HFF-Myc (cell line): ENCODE data around the gene IMPDH1.

Experiments
- DNase-seq: peaks from one replicate; pipeline ENCODE4 v3.0.0-alpha.2; 2011; ENCODE audit warnings: low read depth; ENCODE audit errors: extremely low read depth
- H3K4me3 ChIP-seq: replicated peaks from 2 replicates; pipeline ENCODE4 v1.5.1; 2011; ENCODE audit warnings: low read depth, mild to moderate bottlenecking, control low read depth, low read length
- TF ChIP-seq, protein P1 (sequence below): IDR thresholded peaks from 2 replicates; pipeline ENCODE4 v1.5.1; 2012; ENCODE audit warnings: mild to moderate bottlenecking, low read depth, low read length, control low read depth; ENCODE audit errors: missing control alignments

The IMPDH1 gene

DNA sequence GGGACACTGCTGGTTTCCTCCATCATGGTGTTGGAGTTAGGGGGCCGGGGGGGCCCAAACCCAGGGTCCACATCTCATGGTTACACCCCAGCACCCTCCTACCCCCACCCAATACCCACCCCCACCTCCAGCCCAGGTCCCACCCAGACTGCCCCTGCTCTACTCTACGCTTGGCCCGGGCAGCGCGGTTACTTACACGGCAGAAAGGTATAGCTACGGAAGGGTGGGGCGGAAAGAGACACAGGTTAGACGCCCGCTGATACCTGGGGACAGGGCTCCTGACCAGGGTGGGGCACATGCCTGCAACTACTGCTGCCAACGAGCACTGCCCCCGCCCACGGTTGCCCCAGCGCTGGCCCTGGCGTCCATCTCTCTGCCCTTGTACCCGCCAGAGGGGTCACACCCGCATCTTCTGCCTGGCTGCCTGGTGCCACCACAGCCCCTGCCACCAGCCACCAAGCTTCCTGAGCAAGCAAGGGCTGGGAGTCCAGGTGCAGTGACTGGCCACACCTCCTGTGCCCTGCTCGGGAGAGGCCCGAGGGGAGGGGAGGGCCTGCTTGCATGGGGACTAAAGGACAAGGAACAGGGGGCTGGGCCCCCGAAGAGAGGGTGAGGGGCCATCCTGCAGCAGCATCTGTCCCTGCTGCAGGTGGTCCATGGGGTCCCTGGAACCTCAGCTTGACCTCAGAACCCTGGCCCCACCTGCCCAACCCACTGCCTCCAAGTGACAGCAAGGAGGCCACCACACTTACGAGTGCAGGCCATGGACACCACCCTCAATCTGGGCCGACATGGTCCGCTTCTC, 16.1 kb downstream of the IMPDH1 start:
- TF ChIP-seq, protein P1, sequence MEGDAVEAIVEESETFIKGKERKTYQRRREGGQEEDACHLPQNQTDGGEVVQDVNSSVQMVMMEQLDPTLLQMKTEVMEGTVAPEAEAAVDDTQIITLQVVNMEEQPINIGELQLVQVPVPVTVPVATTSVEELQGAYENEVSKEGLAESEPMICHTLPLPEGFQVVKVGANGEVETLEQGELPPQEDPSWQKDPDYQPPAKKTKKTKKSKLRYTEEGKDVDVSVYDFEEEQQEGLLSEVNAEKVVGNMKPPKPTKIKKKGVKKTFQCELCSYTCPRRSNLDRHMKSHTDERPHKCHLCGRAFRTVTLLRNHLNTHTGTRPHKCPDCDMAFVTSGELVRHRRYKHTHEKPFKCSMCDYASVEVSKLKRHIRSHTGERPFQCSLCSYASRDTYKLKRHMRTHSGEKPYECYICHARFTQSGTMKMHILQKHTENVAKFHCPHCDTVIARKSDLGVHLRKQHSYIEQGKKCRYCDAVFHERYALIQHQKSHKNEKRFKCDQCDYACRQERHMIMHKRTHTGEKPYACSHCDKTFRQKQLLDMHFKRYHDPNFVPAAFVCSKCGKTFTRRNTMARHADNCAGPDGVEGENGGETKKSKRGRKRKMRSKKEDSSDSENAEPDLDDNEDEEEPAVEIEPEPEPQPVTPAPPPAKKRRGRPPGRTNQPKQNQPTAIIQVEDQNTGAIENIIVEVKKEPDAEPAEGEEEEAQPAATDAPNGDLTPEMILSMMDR: no peak
- DNase-seq: no peak
- H3K4me3 ChIP-seq: no peak overlapping the region

DNA sequence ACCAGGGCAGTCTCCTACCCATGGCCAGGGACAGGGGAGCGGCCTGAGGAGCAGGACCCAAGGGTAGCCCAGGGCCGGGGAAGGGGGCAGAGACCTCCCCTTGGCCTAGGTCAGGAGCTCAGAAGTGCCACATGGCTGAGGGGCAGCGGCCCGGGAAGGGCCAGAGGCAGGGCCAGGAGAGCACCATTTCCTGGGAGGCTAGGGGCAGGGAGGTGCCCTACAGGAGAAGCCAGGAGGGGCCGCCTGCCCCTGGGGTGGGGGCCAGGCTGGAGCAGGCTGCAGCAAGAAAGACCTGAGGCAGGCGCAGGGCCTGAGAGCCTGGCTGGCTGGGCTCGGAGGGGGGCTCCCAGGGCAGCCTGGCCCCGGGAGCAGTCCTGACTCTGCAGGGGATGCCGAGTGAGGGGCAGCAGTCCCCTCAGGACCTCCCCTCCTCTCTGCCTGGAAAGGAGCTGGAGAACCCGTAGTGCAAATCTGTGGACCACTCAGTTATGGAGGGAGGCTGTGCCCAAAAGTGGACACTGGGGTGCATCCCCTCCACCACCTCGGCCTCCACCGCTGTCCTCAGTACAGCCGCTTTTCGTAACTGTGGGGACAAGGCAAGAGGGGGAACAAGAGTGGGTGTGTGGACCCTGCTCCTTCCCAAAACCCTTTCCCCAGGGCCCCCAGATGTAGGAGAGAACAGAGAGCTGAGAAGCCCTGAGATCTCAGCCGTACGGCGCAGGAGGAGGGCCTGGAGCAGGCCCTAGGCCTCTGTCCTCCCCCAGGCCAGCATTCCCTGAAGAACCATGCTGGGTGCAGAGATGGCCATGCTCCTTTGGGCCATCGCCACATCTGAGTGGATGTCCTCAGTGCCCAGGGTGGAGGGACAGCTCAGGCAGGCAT, 17.1 kb downstream of the IMPDH1 start:
- DNase-seq: no peak
- TF ChIP-seq, protein P1: no peak

DNA sequence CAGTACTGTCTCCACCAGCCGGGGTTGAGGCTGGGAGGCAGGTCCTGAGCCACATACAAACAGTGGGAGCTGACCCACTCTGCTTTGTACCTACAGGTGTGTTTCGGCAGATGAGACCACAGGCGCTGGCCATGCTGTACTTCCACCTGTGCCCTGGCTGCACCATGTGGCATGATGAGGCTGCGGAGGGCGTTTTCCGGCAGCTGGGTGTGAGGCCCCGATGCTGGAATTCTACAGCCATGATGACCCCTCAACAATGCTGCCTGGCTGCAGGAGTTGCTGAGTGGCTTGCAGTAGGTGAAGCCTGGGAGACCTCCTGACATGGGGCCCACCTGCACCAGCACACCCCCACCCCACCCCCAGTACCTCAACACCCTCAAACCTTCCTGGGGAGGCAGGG, 18.0 kb downstream of the IMPDH1 start:
- TF ChIP-seq, protein P1: no peak

More for the DNA sequence above, 17.1 kb downstream of the IMPDH1 start:
- no peak overlapping the region for H3K4me3 ChIP-seq

DNA sequence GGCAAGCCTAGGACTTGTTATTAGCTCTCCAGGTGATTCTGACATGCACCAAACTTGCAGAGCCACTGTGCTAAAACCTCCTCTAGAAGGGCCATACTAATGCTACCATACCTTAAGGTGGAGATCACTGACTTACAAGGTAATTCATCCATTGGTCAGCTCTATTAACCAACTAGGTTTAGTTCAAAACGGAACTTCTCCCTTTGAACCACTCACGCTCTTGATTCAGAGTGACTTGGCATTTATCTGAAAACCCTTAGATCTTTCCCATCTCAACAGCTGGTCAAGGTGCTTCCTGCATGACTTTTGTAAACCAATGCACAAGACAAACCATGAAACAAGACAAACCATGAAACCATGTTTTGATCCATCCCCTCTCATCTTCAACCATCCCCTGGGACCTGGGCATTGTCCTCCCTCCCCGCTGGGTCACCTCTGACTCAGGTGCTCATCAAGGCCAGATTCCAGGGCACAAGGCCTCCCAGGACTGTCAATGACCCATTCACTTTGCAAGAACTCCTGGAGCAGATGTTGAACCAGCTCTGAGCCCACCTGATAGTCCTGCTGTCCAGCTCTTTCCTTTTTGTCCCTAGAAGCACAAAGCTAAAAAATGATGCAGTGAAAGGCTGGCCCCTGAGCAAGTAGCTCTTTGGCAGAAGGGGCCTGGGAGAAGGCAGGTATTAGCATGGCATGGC, 18.8 kb downstream of the IMPDH1 start:
- DNase-seq: no peak
- TF ChIP-seq, protein P1: no peak
- no peak overlapping the region for H3K4me3 ChIP-seq

More for the DNA sequence above, 18.0 kb downstream of the IMPDH1 start:
- no peak overlapping the region for H3K4me3 ChIP-seq
- no peak for DNase-seq

DNA sequence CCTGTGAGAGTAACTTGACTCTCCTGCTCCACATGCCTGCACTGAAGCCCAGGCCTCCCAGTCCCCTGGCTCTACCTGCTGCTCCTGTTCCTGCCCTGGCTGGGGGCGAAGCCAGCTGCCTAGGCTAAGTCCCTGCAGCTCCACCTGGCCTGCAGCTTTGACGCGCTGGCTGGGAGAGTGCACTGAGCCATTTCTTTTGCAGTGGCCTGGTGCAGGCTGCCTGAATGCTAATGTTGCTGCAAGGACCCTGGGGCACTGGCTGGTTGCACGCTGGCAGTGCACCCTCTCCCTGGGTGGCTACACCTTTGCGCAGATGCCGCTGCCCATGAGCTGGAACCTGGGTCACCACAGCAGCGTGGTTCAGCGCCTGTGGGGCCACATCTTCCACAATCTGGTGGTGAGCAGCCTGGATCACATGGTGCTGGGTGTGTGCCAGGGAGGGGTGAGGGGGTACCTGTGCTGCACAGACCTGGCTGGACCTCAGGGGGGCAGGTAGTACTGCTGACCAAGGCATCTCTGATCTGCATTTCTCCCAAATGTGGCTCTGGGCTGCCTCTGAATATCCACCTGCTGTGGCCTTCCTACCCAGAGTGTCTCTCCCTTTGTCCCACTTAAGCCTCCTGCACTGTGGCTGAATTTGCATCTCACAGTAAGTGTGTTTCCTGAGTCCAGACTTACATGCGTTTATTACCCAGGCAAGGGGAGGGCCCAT, 20.0 kb downstream of the IMPDH1 start:
- no peak overlapping the region for H3K4me3 ChIP-seq
- DNase-seq: no peak
- TF ChIP-seq, protein P1: no peak

DNA sequence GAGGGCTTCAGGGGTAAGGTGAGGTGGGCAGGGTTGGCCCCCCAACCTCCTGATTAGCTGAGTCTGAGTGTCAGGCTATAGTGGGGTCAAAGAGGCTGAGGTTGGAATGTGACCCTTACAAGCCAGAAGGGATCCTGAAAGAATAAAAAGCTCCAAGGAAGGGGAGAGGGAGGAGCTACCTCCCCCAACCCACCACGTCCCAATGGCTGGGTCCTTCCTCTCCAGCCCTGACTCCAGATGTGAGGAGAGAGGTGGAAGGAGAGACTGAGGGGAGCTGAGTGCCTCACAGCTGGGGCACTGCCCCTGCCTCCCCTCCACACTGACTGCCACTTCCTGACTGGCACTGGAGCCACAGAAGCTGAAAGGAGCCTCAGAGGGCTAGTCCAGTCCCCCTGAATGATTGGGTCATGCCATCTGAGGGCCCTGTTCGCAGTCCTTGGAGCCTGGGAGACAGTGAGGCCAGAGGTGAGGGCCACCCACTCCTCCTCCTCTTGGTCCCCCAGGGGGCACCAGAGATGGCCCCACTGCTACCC, 20.6 kb downstream of the IMPDH1 start:
- H3K4me3 ChIP-seq: no peak overlapping the region
- no peak for DNase-seq
- TF ChIP-seq, protein P1: no peak
